ENCODE measurements around the gene EMD. TPM values are rescaled to one million over a fixed set of nuclear protein-coding genes. Genes with fewer than 3 reads are reported as not detected.
A peak's percentile ranks its signal among the peaks of the same experiment; 100 is the strongest.

Gene EMD
- total and polyA plus RNA-seq, 2 of the 13 experiments (the other 11 are each of a cell fraction or from before 2014, with no cell fraction given), result 14.5 to 14.9 TPM

DNA sequence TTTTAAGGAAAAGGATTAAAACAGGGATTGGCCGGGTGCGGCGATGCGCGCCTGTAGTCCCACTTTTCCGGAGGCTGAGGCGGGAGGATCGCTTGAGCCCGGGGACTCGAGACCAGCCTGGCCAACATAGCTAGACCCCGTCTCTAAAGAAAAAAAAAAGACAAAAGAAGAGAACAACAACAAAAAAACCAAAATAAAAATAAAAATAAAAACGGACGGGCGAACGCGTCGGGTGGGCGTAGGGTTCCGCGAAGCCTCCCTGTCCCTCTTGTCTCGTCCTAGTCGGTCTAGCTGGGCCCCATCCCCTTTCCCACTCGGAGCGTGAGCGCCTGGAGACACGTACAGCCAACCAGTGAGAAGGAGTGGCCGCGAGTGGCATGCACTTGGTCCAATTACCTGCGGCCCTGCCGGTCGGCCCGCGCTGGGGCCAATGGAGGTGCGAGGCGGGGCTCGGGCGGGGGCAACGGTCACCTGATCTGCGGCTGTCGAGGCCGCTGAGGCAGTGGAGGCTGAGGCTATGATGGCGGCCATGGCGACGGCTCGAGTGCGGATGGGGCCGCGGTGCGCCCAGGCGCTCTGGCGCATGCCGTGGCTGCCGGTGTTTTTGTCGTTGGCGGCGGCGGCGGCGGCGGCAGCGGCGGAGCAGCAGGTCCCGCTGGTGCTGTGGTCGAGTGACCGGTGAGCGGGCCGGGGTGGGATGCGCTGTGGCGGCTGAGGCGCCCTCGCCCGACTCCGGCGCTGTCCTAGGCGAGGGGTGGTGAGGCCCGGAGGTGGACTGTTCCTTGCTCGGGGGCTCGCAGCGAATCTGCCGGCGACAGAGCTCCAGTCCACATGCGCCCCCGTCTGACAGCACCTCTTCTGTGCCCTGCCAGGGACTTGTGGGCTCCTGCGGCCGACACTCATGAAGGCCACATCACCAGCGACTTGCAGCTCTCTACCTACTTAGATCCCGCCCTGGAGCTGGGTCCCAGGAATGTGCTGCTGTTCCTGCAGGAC lies 49.4 kb downstream of the EMD start, which contains the start of gene ATP6AP1 (continued):
- TF ChIP-seq ZNF878 (CRISPR knock-in tag; IDR thresholded peaks at IDR 0.05), result no peak
- no peak for TF ChIP-seq ZNF652 (CRISPR knock-in tag; IDR thresholded peaks at IDR 0.05; ENCODE audit: borderline replicate concordance, low read depth)
- peak; percentile 44; the same call in 1 of the 2 replicates for TF ChIP-seq MED1 (CRISPR knock-in tag; IDR thresholded peaks at IDR 0.05)
- TF ChIP-seq, protein P1, sequence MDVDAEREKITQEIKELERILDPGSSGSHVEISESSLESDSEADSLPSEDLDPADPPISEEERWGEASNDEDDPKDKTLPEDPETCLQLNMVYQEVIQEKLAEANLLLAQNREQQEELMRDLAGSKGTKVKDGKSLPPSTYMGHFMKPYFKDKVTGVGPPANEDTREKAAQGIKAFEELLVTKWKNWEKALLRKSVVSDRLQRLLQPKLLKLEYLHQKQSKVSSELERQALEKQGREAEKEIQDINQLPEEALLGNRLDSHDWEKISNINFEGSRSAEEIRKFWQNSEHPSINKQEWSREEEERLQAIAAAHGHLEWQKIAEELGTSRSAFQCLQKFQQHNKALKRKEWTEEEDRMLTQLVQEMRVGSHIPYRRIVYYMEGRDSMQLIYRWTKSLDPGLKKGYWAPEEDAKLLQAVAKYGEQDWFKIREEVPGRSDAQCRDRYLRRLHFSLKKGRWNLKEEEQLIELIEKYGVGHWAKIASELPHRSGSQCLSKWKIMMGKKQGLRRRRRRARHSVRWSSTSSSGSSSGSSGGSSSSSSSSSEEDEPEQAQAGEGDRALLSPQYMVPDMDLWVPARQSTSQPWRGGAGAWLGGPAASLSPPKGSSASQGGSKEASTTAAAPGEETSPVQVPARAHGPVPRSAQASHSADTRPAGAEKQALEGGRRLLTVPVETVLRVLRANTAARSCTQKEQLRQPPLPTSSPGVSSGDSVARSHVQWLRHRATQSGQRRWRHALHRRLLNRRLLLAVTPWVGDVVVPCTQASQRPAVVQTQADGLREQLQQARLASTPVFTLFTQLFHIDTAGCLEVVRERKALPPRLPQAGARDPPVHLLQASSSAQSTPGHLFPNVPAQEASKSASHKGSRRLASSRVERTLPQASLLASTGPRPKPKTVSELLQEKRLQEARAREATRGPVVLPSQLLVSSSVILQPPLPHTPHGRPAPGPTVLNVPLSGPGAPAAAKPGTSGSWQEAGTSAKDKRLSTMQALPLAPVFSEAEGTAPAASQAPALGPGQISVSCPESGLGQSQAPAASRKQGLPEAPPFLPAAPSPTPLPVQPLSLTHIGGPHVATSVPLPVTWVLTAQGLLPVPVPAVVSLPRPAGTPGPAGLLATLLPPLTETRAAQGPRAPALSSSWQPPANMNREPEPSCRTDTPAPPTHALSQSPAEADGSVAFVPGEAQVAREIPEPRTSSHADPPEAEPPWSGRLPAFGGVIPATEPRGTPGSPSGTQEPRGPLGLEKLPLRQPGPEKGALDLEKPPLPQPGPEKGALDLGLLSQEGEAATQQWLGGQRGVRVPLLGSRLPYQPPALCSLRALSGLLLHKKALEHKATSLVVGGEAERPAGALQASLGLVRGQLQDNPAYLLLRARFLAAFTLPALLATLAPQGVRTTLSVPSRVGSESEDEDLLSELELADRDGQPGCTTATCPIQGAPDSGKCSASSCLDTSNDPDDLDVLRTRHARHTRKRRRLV (CRISPR knock-in tag; IDR thresholded peaks at IDR 0.05), result no peak
- 0 out of 2 replicates have a peak, but pooled peaks have one; percentile 31 for TF ChIP-seq HOXA5 (CRISPR knock-in tag; IDR thresholded peaks at IDR 0.05)
- TF ChIP-seq, protein P2, sequence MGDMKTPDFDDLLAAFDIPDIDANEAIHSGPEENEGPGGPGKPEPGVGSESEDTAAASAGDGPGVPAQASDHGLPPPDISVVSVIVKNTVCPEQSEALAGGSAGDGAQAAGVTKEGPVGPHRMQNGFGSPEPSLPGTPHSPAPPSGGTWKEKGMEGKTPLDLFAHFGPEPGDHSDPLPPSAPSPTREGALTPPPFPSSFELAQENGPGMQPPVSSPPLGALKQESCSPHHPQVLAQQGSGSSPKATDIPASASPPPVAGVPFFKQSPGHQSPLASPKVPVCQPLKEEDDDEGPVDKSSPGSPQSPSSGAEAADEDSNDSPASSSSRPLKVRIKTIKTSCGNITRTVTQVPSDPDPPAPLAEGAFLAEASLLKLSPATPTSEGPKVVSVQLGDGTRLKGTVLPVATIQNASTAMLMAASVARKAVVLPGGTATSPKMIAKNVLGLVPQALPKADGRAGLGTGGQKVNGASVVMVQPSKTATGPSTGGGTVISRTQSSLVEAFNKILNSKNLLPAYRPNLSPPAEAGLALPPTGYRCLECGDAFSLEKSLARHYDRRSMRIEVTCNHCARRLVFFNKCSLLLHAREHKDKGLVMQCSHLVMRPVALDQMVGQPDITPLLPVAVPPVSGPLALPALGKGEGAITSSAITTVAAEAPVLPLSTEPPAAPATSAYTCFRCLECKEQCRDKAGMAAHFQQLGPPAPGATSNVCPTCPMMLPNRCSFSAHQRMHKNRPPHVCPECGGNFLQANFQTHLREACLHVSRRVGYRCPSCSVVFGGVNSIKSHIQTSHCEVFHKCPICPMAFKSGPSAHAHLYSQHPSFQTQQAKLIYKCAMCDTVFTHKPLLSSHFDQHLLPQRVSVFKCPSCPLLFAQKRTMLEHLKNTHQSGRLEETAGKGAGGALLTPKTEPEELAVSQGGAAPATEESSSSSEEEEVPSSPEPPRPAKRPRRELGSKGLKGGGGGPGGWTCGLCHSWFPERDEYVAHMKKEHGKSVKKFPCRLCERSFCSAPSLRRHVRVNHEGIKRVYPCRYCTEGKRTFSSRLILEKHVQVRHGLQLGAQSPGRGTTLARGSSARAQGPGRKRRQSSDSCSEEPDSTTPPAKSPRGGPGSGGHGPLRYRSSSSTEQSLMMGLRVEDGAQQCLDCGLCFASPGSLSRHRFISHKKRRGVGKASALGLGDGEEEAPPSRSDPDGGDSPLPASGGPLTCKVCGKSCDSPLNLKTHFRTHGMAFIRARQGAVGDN (CRISPR knock-in tag; IDR thresholded peaks at IDR 0.05), result peak; percentile 87
- no peak for TF ChIP-seq ZNF20 (CRISPR knock-in tag; IDR thresholded peaks at IDR 0.05)
- no peak for TF ChIP-seq NCOA1 (CRISPR knock-in tag; IDR thresholded peaks at IDR 0.05)
- no peak for TF ChIP-seq ZNF138 (CRISPR knock-in tag; IDR thresholded peaks at IDR 0.05; ENCODE audit: low read depth)
- no peak for TF ChIP-seq TEAD2 (CRISPR knock-in tag; IDR thresholded peaks at IDR 0.05)
- peak; percentile 44 for TF ChIP-seq ZNF768 (CRISPR knock-in tag; IDR thresholded peaks at IDR 0.05)
- TF ChIP-seq ARNT2 (CRISPR knock-in tag; IDR thresholded peaks at IDR 0.05; ENCODE audit: low read depth), result 0 out of 2 replicates have a peak, but pooled peaks have one; percentile 41
- TF ChIP-seq KLF12 (CRISPR knock-in tag; IDR thresholded peaks at IDR 0.05; ENCODE audit: borderline replicate concordance), result no peak
- TF ChIP-seq SRY (CRISPR knock-in tag; IDR thresholded peaks at IDR 0.05), result no peak; the same call in 1 of the 2 replicates
- peak; percentile 59; the same call in 1 of the 2 replicates for TF ChIP-seq ZNF547 (CRISPR knock-in tag; IDR thresholded peaks at IDR 0.05)
- 0 out of 2 replicates have a peak, but pooled peaks have one; percentile 48 for TF ChIP-seq BRD4 (CRISPR knock-in tag; IDR thresholded peaks at IDR 0.05)
- 0 out of 2 replicates have a peak, but pooled peaks have one; percentile 35 for TF ChIP-seq KMT2B (CRISPR knock-in tag; IDR thresholded peaks at IDR 0.05)
- TF ChIP-seq CENPX (CRISPR knock-in tag; IDR thresholded peaks at IDR 0.05), result no peak
- no peak for TF ChIP-seq ZNF589 (CRISPR knock-in tag; conservative IDR thresholded peaks at IDR 0.05)
